DND-41 (cell line): ENCODE data around the gene ADAD1.

Experiments used
- EZH2 ChIP-seq: IDR thresholded peaks from 3 replicates; pipeline ENCODE4 v1.6.1; 2012; ENCODE audit warnings: borderline replicate concordance, low read depth, mild to moderate bottlenecking, moderate library complexity, low read length, inconsistent platforms; ENCODE audit not compliant: severe bottlenecking
- TF ChIP-seq, protein P1 (sequence below): IDR thresholded peaks from 2 replicates; pipeline ENCODE4 v1.5.1; 2012; ENCODE audit warnings: borderline replicate concordance, low read length, moderate library complexity, mild to moderate bottlenecking; ENCODE audit not compliant: poor library complexity, severe bottlenecking; ENCODE audit errors: extremely low read depth

DNA sequence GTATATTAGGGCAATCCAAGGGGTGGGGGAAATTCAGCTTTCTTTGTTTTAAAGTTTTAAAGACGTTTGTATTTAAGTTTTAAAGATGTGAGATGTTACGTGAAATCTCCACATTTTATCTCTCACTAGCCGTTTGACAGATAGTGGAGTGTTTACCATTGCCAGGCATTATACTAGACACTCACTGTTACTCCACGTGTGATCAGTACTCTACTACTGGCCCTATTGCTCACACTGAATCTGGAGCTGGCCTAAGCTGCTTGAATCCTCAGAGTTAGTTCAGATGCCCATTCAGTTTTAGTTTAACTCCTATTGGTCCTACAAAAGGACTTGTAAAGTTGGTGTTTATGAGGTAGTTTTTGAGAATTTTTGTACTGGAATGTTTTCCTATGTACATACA, 4.5 kb downstream of the ADAD1 start:
- TF ChIP-seq, protein P1, sequence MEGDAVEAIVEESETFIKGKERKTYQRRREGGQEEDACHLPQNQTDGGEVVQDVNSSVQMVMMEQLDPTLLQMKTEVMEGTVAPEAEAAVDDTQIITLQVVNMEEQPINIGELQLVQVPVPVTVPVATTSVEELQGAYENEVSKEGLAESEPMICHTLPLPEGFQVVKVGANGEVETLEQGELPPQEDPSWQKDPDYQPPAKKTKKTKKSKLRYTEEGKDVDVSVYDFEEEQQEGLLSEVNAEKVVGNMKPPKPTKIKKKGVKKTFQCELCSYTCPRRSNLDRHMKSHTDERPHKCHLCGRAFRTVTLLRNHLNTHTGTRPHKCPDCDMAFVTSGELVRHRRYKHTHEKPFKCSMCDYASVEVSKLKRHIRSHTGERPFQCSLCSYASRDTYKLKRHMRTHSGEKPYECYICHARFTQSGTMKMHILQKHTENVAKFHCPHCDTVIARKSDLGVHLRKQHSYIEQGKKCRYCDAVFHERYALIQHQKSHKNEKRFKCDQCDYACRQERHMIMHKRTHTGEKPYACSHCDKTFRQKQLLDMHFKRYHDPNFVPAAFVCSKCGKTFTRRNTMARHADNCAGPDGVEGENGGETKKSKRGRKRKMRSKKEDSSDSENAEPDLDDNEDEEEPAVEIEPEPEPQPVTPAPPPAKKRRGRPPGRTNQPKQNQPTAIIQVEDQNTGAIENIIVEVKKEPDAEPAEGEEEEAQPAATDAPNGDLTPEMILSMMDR, result no peak
- TF ChIP-seq EZH2, result no peak
